Endodermal cell (in vitro differentiated cells): ENCODE measurements around the gene NRG2. TPM values are rescaled to one million over a fixed set of nuclear protein-coding genes. Genes with fewer than 3 reads are reported as not detected.

Source experiments
- DNase-seq: peaks from one replicate; pipeline ENCODE4 v3.0.0-alpha.2; 2017
- H3K27ac ChIP-seq: 2 replicates; pipeline ENCODE4 v1.5.1; 2013; ENCODE audit warnings: mild to moderate bottlenecking, low read depth, low read length, moderate library complexity
- H3K27me3 ChIP-seq: 2 replicates; pipeline ENCODE4 v1.6.1; 2013; ENCODE audit warnings: mild to moderate bottlenecking, low read length, moderate library complexity; ENCODE audit not compliant: insufficient read depth, control insufficient read depth, poor library complexity, severe bottlenecking
- H3K36me3 ChIP-seq: 2 replicates; pipeline ENCODE4 v1.7.0; 2013; ENCODE audit warnings: mild to moderate bottlenecking, low read length, moderate library complexity; ENCODE audit not compliant: control insufficient read depth, insufficient read depth
- H3K4me1 ChIP-seq: one replicate; pipeline ENCODE4 v1.7.0; 2013; ENCODE audit warnings: low read length; ENCODE audit not compliant: control insufficient read depth, insufficient read depth
- H3K4me3 ChIP-seq: 2 replicates; pipeline ENCODE4 v1.5.1; 2013; ENCODE audit warnings: mild to moderate bottlenecking, low read length, moderate library complexity
- H3K9ac ChIP-seq: 2 replicates; pipeline ENCODE4 v1.6.1; 2013; ENCODE audit warnings: mild to moderate bottlenecking, low read length, moderate library complexity; ENCODE audit not compliant: poor library complexity, severe bottlenecking; ENCODE audit errors: extremely low read depth
- H3K9me3 ChIP-seq: 2 replicates; pipeline ENCODE4 v1.6.1; 2013; ENCODE audit warnings: mild to moderate bottlenecking, low read length, moderate library complexity; ENCODE audit not compliant: control insufficient read depth
- H3K27ac Mint-ChIP-seq: 2 replicates; pipeline ENCODE4 v1.8.0; 2020; ENCODE audit warnings: mixed read lengths
- H3K27me3 Mint-ChIP-seq: 2 replicates; pipeline ENCODE4 v1.8.0; 2021; ENCODE audit warnings: mild to moderate bottlenecking, mixed read lengths; ENCODE audit not compliant: insufficient read depth
- H3K36me3 Mint-ChIP-seq: 2 replicates; pipeline ENCODE4 v1.8.0; 2020; ENCODE audit warnings: low read depth, mixed read lengths
- H3K4me1 Mint-ChIP-seq: 2 replicates; pipeline ENCODE4 v1.8.0; 2020; ENCODE audit warnings: mixed read lengths
- H3K4me3 Mint-ChIP-seq: 2 replicates; pipeline ENCODE4 v1.8.0; 2020; ENCODE audit warnings: mild to moderate bottlenecking, moderate library complexity, mixed read lengths
- H3K9me3 Mint-ChIP-seq: 2 replicates; pipeline ENCODE4 v1.8.0; 2020; ENCODE audit warnings: mild to moderate bottlenecking, mixed read lengths
- WGBS, 2 experiments: methylation state at CpG; one replicate each; pipeline versions ENCODE4 v1.1.5 to v1.1.7; 2013; ENCODE audit warnings: missing lambda C conversion rate in 2 of 2, mixed read lengths in 1 of 2; ENCODE audit not compliant: insufficient coverage in 1 of 2, insufficient read length in 1 of 2; 5-methylcytosine and 5-hydroxymethylcytosine counted together
- total RNA-seq, 2 donors: library from RNA; stranded (reverse); fragmentation: NEBNext Ultra II Directional in 1 of 2; extraction: Animal tissue kit (Norgen Biotek cat#: 25700) in 1 of 2; gene quantifications; 2 replicates in 1 of 2; 3 replicates in 1 of 2; pipeline ENCODE4 v1.2.1, GENCODE V29; 2021
- TF ChIP-seq, protein P1 (sequence below): fragments of 200-600 bp; sonication (generic); conservative IDR thresholded peaks from 2 replicates; pipeline ENCODE4 v1.5.0; 2021; ENCODE audit warnings: antibody characterized with exemption, mild to moderate bottlenecking

The NRG2 gene
- total RNA-seq, 2 donors from 2014 or later = 10.8 to 12.5 TPM

DNA sequence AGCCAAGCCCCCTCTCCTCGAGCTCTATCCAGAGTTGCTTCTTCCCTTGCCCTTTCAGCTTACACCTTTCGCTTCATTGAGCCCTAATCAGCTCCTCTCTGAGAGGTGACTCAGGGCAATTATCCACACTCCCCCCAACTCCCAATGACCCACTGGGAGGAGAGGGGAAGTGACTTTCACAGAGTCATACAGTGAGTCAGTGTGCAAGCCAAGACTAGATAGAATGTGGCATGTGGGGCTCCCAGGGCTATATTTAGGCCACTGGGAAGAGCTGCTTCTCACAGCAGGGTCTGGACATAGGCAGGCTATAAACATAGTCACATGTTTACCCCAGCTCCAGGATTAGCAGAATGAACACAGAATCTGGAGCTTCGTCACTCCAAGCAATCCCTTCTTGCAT is 57.4 kb downstream of the NRG2 start:
- no peak overlapping the region for H3K4me3 Mint-ChIP-seq
- H3K9me3 Mint-ChIP-seq = peaks cover 1% of the 10 kb centered on the region
- H3K36me3 Mint-ChIP-seq = no peaks in the 10 kb centered on the region
- TF ChIP-seq, protein P1, sequence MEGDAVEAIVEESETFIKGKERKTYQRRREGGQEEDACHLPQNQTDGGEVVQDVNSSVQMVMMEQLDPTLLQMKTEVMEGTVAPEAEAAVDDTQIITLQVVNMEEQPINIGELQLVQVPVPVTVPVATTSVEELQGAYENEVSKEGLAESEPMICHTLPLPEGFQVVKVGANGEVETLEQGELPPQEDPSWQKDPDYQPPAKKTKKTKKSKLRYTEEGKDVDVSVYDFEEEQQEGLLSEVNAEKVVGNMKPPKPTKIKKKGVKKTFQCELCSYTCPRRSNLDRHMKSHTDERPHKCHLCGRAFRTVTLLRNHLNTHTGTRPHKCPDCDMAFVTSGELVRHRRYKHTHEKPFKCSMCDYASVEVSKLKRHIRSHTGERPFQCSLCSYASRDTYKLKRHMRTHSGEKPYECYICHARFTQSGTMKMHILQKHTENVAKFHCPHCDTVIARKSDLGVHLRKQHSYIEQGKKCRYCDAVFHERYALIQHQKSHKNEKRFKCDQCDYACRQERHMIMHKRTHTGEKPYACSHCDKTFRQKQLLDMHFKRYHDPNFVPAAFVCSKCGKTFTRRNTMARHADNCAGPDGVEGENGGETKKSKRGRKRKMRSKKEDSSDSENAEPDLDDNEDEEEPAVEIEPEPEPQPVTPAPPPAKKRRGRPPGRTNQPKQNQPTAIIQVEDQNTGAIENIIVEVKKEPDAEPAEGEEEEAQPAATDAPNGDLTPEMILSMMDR = no peak
- no peak for DNase-seq
- no peak overlapping the region for H3K27ac Mint-ChIP-seq
- peaks cover 42% of the 10 kb centered on the region for H3K27me3 Mint-ChIP-seq
- Histone ChIP-seq H3K9me3 (no peaks in the 10 kb centered on the region), H3K27ac (no peak overlapping the region), H3K9ac (no peak overlapping the region), H3K4me3 (no peak overlapping the region), H3K27me3 (no peaks in the 10 kb centered on the region), H3K4me1 (peaks cover 16% of the 10 kb centered on the region), H3K36me3 (no peaks in the 10 kb centered on the region)
- 79% methylated on average over 3 of the region's 3 CpGs; no CpG with 5 or more reads in 1 of the 2 experiments for WGBS, 2 experiments
- H3K4me1 Mint-ChIP-seq = peaks cover 34% of the 10 kb centered on the region

- Histone ChIP-seq H3K9ac (no peak overlapping the region), H3K36me3 (no peaks in the 10 kb centered on the region), H3K27ac (no peak overlapping the region), H3K27me3 (no peaks in the 10 kb centered on the region), H3K4me1 (peaks cover 16% of the 10 kb centered on the region), H3K4me3 (no peak overlapping the region), H3K9me3 (no peaks in the 10 kb centered on the region)
- H3K4me1 Mint-ChIP-seq = peaks cover 39% of the 10 kb centered on the region
- TF ChIP-seq, protein P1 = no peak
- H3K36me3 Mint-ChIP-seq = no peaks in the 10 kb centered on the region
- peaks cover 1% of the 10 kb centered on the region for H3K9me3 Mint-ChIP-seq
- DNase-seq = no peak
- 83 to 85% methylated on average over 4 to 5 of the region's 5 CpGs for WGBS, 2 experiments
- H3K27ac Mint-ChIP-seq = no peak overlapping the region
- peaks cover 45% of the 10 kb centered on the region for H3K27me3 Mint-ChIP-seq
- no peak overlapping the region for H3K4me3 Mint-ChIP-seq
Measured at GRCh38 chr5:139985290-139985689, 57.8 kb downstream of the NRG2 start.

DNA sequence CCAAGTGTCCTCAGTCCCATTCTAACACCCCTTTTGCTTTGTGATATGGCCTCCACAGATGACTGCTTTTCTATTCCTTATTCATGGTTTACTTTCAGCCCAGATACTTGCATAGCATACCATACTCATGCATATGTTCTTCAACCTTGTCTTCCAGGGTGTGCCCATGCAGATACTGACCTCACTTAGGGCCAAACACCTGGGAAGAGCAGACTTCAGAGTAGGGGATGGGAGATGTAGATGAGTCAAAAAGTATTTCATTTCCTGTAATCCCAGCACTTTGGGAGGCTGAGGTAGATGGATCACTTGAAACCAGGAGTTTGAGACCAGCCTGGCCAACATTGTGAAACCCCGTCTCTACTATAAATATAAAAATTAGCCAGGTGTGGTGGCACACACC is 58.3 kb downstream of the NRG2 start:
- Histone ChIP-seq H3K27ac (no peak overlapping the region), H3K9ac (no peak overlapping the region), H3K4me3 (no peak overlapping the region), H3K9me3 (no peaks in the 10 kb centered on the region), H3K36me3 (no peaks in the 10 kb centered on the region), H3K4me1 (peaks cover 16% of the 10 kb centered on the region), H3K27me3 (no peaks in the 10 kb centered on the region)
- WGBS, 2 experiments = 92% methylated on average over 1 of the region's 1 CpG; no CpG with 5 or more reads in 1 of the 2 experiments
- Mint-ChIP-seq H3K27me3 (peaks cover 50% of the 10 kb centered on the region), H3K36me3 (no peaks in the 10 kb centered on the region), H3K4me3 (no peak overlapping the region), H3K27ac (no peak overlapping the region), H3K4me1 (peaks cover 41% of the 10 kb centered on the region), H3K9me3 (peaks cover 1% of the 10 kb centered on the region)
- no peak for DNase-seq
- TF ChIP-seq, protein P1 = no peak
